ENCODE results near the gene MRPL37.

MRPL37 gene

DNA sequence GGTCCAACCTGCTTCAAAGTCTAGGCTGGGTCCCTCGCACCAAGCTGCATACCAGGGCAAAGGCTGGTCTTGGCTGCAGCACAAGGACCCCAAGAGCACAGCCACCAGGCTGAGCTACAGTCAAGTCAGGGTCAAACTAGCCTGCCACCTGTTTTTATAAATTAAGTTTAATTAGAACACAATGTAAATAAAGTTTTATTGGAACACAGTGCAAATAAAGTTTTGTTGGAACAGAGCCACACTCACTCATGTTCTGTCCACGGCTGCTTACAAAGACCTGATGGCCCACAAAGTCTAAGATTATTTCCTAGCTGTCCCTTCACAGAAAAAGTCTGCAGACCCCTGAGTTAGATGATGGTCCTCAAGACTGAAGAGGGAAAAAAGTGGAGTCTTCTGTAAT lies 66.2 kb downstream of the MRPL37 start:
- DNase-seq: no peak

DNA sequence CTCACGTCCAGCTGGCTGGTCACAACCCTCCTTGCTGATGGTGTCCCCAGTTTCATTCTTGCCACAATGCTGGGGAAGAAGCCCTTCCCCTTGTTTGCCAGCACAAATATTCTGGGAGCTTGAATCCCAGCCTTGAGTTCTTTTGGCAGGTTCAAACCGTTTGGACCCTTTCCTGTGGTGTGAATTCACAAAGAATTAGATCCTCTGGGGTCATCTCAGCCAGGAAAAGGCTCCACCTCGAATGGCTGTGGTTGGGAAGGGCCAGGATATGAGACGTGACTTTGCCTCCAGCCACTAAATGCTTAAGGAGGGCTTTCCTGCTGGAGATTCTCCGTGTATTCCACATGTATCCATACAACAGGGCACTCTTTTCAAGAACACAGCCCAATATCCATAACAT lies 66.9 kb downstream of the MRPL37 start:
- no peak for DNase-seq

Data from right forelimb (tissue), 1 donor.